ENCODE results near the gene MBD5. TPM values are rescaled to one million over a fixed set of nuclear protein-coding genes. Genes with fewer than 3 reads are reported as not detected.

The MBD5 gene
- total RNA-seq, 4 donors from 2014 or later: 15.4 to 43.0 (median 18.4) TPM

DNA sequence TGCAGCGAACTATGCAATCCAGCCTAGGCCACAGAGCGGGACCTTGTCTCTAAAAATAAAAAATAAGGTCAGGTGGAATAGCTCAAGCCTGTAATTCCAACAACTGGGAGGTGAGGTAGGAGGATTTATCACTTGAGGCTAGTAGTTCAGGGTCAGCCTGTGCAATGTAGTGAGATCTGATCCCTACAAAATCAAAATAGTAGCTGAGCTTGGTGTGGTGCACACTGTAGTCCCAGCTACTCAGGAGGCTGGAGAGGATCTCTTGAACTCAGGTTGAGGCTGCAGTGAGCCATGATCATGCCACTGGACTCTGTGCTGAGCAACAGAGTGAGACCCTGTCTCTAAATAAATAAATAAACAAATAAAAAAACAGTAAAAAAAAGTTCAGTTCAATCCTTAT is 5.7 kb downstream of the MBD5 start:
- ATAC-seq (ENCODE audit: low FRiP score) (no peak), DNase-seq (ENCODE audit: low spot score) (no peak)
- TF ChIP-seq, protein P1, sequence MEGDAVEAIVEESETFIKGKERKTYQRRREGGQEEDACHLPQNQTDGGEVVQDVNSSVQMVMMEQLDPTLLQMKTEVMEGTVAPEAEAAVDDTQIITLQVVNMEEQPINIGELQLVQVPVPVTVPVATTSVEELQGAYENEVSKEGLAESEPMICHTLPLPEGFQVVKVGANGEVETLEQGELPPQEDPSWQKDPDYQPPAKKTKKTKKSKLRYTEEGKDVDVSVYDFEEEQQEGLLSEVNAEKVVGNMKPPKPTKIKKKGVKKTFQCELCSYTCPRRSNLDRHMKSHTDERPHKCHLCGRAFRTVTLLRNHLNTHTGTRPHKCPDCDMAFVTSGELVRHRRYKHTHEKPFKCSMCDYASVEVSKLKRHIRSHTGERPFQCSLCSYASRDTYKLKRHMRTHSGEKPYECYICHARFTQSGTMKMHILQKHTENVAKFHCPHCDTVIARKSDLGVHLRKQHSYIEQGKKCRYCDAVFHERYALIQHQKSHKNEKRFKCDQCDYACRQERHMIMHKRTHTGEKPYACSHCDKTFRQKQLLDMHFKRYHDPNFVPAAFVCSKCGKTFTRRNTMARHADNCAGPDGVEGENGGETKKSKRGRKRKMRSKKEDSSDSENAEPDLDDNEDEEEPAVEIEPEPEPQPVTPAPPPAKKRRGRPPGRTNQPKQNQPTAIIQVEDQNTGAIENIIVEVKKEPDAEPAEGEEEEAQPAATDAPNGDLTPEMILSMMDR (IDR thresholded peaks at IDR 0.05): no peak

DNA sequence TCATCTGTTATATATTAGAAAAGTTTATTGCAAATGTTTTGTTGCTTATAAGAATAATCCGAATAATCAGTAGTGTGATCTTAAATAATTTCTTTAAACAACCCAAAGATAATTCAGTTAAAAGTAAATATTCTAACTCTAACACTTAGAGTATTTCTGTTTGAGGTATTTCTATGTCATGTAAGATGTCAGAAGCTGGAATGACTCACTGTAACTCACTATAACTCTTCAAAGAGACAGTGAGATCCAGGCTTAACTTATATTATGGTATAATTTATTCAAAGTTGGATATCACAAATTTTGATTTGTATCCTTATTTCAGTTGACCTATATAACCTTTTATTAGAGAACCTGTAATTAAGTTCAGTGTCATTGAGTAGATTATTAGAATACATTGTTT is 6.9 kb downstream of the MBD5 start:
- TF ChIP-seq, protein P1 (IDR thresholded peaks at IDR 0.05): no peak
- no peak for ATAC-seq (ENCODE audit: low FRiP score)
- DNase-seq (ENCODE audit: low spot score): no peak

DNA sequence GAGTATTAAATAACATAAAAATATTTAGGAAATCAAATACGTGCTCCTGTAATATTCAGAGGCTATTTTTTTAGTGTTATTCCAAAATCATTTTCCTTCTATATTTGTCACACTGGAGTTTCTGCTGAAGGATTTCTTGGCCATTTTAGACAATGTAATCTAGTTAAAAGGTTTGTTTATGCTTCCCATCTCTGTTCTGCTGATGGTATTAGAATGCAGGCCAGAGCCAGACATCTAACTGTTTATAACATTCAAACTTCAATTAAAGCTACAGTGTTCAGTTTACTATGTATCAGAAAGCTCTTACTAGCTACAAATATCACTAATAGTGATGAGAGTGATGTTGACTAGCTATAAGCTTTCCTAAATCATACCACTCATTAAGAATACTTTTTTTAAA is 7.9 kb downstream of the MBD5 start:
- TF ChIP-seq, protein P1 (IDR thresholded peaks at IDR 0.05): no peak
- DNase-seq (ENCODE audit: low spot score) (no peak), ATAC-seq (ENCODE audit: low FRiP score) (no peak)

DNA sequence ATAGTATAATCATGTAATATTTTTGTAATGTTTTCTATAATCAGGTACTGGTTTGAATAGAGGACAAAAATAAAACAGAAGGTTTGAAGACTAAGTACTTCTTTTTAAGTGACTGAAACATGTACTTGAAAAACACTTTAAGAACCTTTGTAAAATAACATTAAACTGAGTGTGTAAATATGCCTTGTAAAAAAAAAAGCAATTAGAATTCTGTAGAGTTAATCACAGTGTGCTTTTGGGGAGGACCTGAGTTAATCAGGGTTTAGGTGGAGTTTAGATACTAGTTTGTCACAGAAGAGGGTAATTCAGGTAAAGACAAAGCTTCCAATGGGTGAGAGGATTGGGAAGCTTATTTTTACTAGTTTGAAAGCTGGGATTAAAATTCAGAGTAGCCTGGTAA is 10.3 kb downstream of the MBD5 start:
- DNase-seq (ENCODE audit: low spot score) (no peak), ATAC-seq (ENCODE audit: low FRiP score) (no peak)
- TF ChIP-seq, protein P1 (IDR thresholded peaks at IDR 0.05): no peak

DNA sequence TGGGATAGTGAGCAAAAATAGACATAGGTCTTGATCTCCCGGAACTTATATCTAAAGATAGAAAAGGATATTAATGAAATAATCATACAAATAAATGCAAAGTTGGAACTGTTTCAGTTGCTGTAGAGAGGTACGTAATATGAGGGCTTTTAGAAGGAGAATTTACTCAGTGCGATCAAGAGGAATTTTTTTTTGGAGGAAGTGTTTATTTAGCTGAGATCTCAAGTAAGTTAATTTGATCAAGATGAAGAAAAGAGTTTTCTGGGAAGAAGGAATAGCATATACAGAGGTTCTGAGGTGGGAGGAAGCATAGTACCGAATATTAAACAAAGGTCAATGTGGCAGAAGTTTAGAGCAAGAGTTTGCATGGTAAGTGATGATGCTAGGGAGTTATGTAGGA is 11.3 kb downstream of the MBD5 start:
- TF ChIP-seq, protein P1 (IDR thresholded peaks at IDR 0.05): no peak
- no peak for ATAC-seq (ENCODE audit: low FRiP score)

DNA sequence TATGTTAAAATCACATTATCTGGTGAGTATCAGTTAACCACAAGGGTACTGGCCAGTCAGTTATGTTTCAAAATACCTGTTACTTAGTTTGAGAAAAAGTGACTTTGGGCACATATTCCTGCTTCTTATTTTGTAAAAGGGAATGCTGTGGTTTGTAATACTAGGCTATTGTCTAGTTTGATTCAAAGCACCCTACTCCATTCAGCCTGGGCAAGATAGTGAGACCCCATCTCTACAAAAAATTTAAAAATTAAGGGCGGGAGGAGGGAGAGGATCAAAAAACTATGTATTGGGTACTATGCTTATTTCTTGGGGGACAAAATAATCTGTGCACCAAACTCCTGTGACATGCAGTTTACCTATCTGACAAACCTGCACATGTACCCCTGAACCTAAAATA is 18.9 kb downstream of the MBD5 start:
- DNase-seq (ENCODE audit: low spot score) (no peak), ATAC-seq (ENCODE audit: low FRiP score) (no peak)
- TF ChIP-seq, protein P1 (IDR thresholded peaks at IDR 0.05): no peak

More for the DNA sequence above, 11.3 kb downstream of the MBD5 start:
- DNase-seq (ENCODE audit: low spot score): no peak

DNA sequence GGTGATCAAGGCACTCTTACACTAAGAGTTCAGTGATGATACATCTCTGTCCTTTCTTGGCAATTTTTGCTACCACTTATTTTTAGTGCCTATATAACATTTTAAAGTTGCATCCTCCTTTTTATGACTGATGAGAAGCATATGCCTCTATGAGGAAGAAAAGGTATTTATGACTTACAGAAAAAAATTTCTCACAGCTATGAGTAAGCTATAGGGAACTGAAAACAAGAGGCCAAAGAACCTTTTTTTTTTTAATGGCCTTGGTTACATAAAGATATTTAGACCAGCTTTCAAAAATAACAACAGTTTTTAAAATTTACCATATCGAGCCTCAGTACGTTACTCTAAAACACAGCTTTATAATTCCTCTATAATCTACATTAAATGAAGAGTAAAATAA is 21.3 kb downstream of the MBD5 start:
- ATAC-seq (ENCODE audit: low FRiP score): no peak
- no peak for DNase-seq (ENCODE audit: low spot score)
- TF ChIP-seq, protein P1 (IDR thresholded peaks at IDR 0.05): no peak

All from omental fat pad (tissue), 4 donors.